HEK293 (cell line): ENCODE data around the gene JPH3.

ENCODE experiments used
- CTCF ChIA-PET: fragments of 350-600 bp; formaldehyde crosslinking; extraction: SDS; loops from one replicate; lab custom pipeline; 2021; ENCODE audit warnings: antibody characterized with exemption; lab: Yijun Ruan, JAX
- POLR2A ChIA-PET: fragments of 300-600 bp; formaldehyde crosslinking; extraction: SDS; loops from one replicate; lab custom pipeline; 2020; ENCODE audit warnings: antibody characterized with exemption, inconsistent platforms; lab: Yijun Ruan, JAX
- H3K27ac ChIP-seq: fragments of 200-500 bp; sonication (Bioruptor generic); 2 replicates; pipeline ENCODE4 v1.5.1; 2014; ENCODE audit warnings: low read depth, low read length, control low read depth, inconsistent platforms; ENCODE audit errors: extremely low read depth
- H3K36me3 ChIP-seq, 2 experiments: fragments of 200-500 bp in 1 of 2; sonication (Bioruptor generic) in 1 of 2; 1 replicate in 1 of 2; 2 replicates in 1 of 2; pipeline ENCODE4 v1.5.1; 2014 to 2017; ENCODE audit warnings: inconsistent platforms in 2 of 2, low read length in 2 of 2; ENCODE audit not compliant: control insufficient read depth in 2 of 2, insufficient read depth in 1 of 2
- H3K4me1 ChIP-seq: fragments of 200-500 bp; sonication (Bioruptor generic); 2 replicates; pipeline ENCODE4 v1.5.1; 2014; ENCODE audit warnings: mild to moderate bottlenecking, low read length, inconsistent platforms; ENCODE audit not compliant: control insufficient read depth, insufficient read depth
- H3K4me3 ChIP-seq: 2 replicates; pipeline ENCODE4 v1.5.1; 2011; ENCODE audit warnings: low read depth, mild to moderate bottlenecking, control low read depth, low read length, moderate library complexity
- H3K9me3 ChIP-seq: fragments of 200-500 bp; sonication (Bioruptor generic); 2 replicates; pipeline ENCODE4 v1.5.1; 2014; ENCODE audit warnings: low read depth, low read length, inconsistent platforms; ENCODE audit not compliant: control insufficient read depth, insufficient read depth
- CTCF ChIP-seq: fragments of 450-650 bp; formaldehyde crosslinking; IDR thresholded peaks from 2 replicates; pipeline ENCODE4 v1.5.1; 2016; ENCODE audit warnings: missing biosample characterization, missing genetic modification characterization
- HOXC10 ChIP-seq: sonication (generic); formaldehyde crosslinking; IDR thresholded peaks from 2 replicates; pipeline ENCODE4 v1.8.1; 2023; ENCODE audit warnings: mild to moderate bottlenecking, missing genetic modification reagents
- IKZF3 ChIP-seq: fragments of 450-650 bp; IDR thresholded peaks from 2 replicates; pipeline ENCODE4 v1.5.0; 2018; ENCODE audit warnings: missing biosample characterization, mild to moderate bottlenecking, missing genetic modification characterization, moderate library complexity
- KLF8 ChIP-seq: fragments of 450-650 bp; formaldehyde crosslinking; IDR thresholded peaks from 2 replicates; pipeline ENCODE4 v1.5.1; 2016; ENCODE audit warnings: missing biosample characterization, missing genetic modification characterization
- OSR2 ChIP-seq: fragments of 450-650 bp; formaldehyde crosslinking; IDR thresholded peaks from 2 replicates; pipeline ENCODE4 v1.5.1; 2016; ENCODE audit warnings: missing biosample characterization, missing genetic modification characterization
- ZBTB20 ChIP-seq: fragments of 450-650 bp; formaldehyde crosslinking; IDR thresholded peaks from 2 replicates; pipeline ENCODE4 v1.5.1; 2016; ENCODE audit warnings: missing biosample characterization, missing genetic modification characterization
- ZBTB7A ChIP-seq: fragments of 450-650 bp; formaldehyde crosslinking; IDR thresholded peaks from 2 replicates; pipeline ENCODE4 v1.5.1; 2016; ENCODE audit warnings: low read depth, missing biosample characterization, missing genetic modification characterization
- ZFHX2 ChIP-seq: fragments of 450-650 bp; formaldehyde crosslinking; conservative IDR thresholded peaks from 2 replicates; pipeline ENCODE4 v1.5.1; 2016; ENCODE audit warnings: missing biosample characterization, missing genetic modification characterization
- ZFP3 ChIP-seq: fragments of 450-650 bp; formaldehyde crosslinking; IDR thresholded peaks from 2 replicates; pipeline ENCODE4 v1.5.1; 2016; ENCODE audit warnings: low read depth, missing biosample characterization, missing genetic modification characterization
- ZFP41 ChIP-seq: fragments of 450-650 bp; formaldehyde crosslinking; IDR thresholded peaks from 2 replicates; pipeline ENCODE4 v1.5.1; 2016; ENCODE audit warnings: missing biosample characterization, missing genetic modification characterization, borderline replicate concordance
- ZIC2 ChIP-seq: fragments of 450-650 bp; formaldehyde crosslinking; IDR thresholded peaks from 2 replicates; pipeline ENCODE4 v1.5.1; 2016; ENCODE audit warnings: missing biosample characterization, missing genetic modification characterization
- ZNF140 ChIP-seq: fragments of 450-650 bp; formaldehyde crosslinking; IDR thresholded peaks from 2 replicates; pipeline ENCODE4 v1.5.1; 2016; ENCODE audit warnings: missing biosample characterization, missing genetic modification characterization
- ZNF23 ChIP-seq: fragments of 450-650 bp; formaldehyde crosslinking; IDR thresholded peaks from 2 replicates; pipeline ENCODE4 v1.5.1; 2016; ENCODE audit warnings: missing biosample characterization, missing genetic modification characterization, borderline replicate concordance
- ZNF24 ChIP-seq: fragments of 450-650 bp; formaldehyde crosslinking; IDR thresholded peaks from 2 replicates; pipeline ENCODE4 v1.5.1; 2016; ENCODE audit warnings: missing biosample characterization, missing genetic modification characterization
- ZNF292 ChIP-seq: fragments of 450-650 bp; formaldehyde crosslinking; IDR thresholded peaks from 2 replicates; pipeline ENCODE4 v1.5.1; 2016; ENCODE audit warnings: low read depth, missing biosample characterization, missing genetic modification characterization, borderline replicate concordance
- ZNF335 ChIP-seq: fragments of 450-650 bp; formaldehyde crosslinking; conservative IDR thresholded peaks from 2 replicates; pipeline ENCODE4 v1.5.1; 2016; ENCODE audit warnings: missing biosample characterization, missing genetic modification characterization
- ZNF423 ChIP-seq: fragments of 450-650 bp; formaldehyde crosslinking; IDR thresholded peaks from 2 replicates; pipeline ENCODE4 v1.5.1; 2016; ENCODE audit warnings: missing biosample characterization, missing genetic modification characterization
- ZNF510 ChIP-seq: fragments of 450-650 bp; formaldehyde crosslinking; IDR thresholded peaks from 2 replicates; pipeline ENCODE4 v1.5.1; 2018; ENCODE audit warnings: mild to moderate bottlenecking, missing genetic modification characterization, missing biosample characterization; ENCODE audit not compliant: insufficient replicate concordance
- ZNF521 ChIP-seq: fragments of 450-650 bp; formaldehyde crosslinking; IDR thresholded peaks from 2 replicates; pipeline ENCODE4 v1.5.1; 2017; ENCODE audit warnings: missing biosample characterization, mild to moderate bottlenecking, missing genetic modification characterization
- ZNF560 ChIP-seq: fragments of 450-650 bp; formaldehyde crosslinking; IDR thresholded peaks from 2 replicates; pipeline ENCODE4 v1.5.1; 2017; ENCODE audit warnings: missing biosample characterization, missing genetic modification characterization, borderline replicate concordance
- ZNF580 ChIP-seq: fragments of 450-650 bp; formaldehyde crosslinking; IDR thresholded peaks from 2 replicates; pipeline ENCODE4 v1.5.1; 2016; ENCODE audit warnings: missing biosample characterization, missing genetic modification characterization
- ZNF621 ChIP-seq: fragments of 450-650 bp; formaldehyde crosslinking; IDR thresholded peaks from 2 replicates; pipeline ENCODE4 v1.5.1; 2017; ENCODE audit warnings: missing biosample characterization, missing genetic modification characterization
- ZNF843 ChIP-seq: fragments of 450-650 bp; formaldehyde crosslinking; IDR thresholded peaks from 2 replicates; pipeline ENCODE4 v1.5.1; 2016; ENCODE audit warnings: missing biosample characterization, missing genetic modification characterization
- TF ChIP-seq, protein P1 (sequence below): fragments of 450-650 bp; formaldehyde crosslinking; IDR thresholded peaks from 2 replicates; pipeline ENCODE4 v1.5.1; 2016; ENCODE audit warnings: missing biosample characterization, missing genetic modification characterization, low read depth

Gene JPH3

DNA sequence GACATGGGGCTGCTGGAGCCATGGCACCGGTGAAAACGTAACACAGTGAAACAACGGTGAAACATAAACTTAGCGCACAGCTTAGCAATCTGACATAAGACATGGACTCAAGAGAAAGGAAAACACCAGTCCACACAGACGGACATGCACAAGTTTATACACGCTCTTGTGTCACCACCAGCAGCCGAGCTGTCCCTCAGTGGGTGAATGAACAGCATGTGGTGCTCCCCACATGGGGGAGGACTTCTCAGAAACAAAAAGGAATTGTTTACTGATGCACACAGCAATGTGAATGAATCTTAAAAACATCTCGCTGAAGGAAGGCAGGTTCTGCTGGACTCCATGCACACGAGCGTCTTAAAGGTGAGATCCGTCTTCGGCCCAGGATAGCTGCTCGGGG lies 129.3 kb downstream of the JPH3 start:
- Histone ChIP-seq H3K4me3 (no peak overlapping the region), H3K9me3 (no peaks in the 10 kb centered on the region), H3K36me3 (peaks cover 6 to 55% of the 10 kb centered on the region in 2 experiments; a peak in 2 of 3 replicates), H3K4me1 (no peaks in the 10 kb centered on the region), H3K27ac (no peak overlapping the region)
- ChIA-PET CTCF (interaction anchor here (0.7 kb wide), 1 partner anchor 177 kb away, joined by 3 read pairs; no protein-coding TSS in a partner anchor), POLR2A (no interaction called here)
- TF ChIP-seq ZNF140 (tag by site-specific recombination) (no peak), ZNF23 (tag by site-specific recombination) (no peak), ZNF335 (tag by site-specific recombination) (no peak), HOXC10 (CRISPR knock-in tag) (no peak), ZFP41 (tag by site-specific recombination) (no peak), ZNF580 (tag by site-specific recombination) (no peak), IKZF3 (no peak)
- TF ChIP-seq, protein P1, sequence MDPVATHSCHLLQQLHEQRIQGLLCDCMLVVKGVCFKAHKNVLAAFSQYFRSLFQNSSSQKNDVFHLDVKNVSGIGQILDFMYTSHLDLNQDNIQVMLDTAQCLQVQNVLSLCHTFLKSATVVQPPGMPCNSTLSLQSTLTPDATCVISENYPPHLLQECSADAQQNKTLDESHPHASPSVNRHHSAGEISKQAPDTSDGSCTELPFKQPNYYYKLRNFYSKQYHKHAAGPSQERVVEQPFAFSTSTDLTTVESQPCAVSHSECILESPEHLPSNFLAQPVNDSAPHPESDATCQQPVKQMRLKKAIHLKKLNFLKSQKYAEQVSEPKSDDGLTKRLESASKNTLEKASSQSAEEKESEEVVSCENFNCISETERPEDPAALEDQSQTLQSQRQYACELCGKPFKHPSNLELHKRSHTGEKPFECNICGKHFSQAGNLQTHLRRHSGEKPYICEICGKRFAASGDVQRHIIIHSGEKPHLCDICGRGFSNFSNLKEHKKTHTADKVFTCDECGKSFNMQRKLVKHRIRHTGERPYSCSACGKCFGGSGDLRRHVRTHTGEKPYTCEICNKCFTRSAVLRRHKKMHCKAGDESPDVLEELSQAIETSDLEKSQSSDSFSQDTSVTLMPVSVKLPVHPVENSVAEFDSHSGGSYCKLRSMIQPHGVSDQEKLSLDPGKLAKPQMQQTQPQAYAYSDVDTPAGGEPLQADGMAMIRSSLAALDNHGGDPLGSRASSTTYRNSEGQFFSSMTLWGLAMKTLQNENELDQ (tag by site-specific recombination): no peak

DNA sequence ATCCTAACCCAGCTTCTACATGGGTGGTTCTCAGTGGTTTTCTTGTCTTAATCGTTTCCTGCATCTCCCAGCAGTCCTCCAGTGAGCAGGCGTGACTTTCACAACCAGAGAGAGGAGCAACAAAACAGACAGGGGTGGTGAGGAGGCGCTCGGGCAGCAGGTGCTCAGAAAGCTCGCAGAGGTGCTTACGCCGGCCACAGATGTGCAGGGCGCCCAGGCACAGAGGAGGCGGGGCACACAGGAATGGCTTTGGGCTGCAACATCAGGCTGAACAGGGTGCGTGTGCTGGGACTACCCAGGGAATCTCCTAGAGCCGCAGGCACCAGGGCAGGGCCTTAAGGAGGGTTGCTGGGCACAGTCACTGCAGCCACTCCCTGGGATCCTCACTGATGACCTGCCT lies 130.9 kb downstream of the JPH3 start:
- Histone ChIP-seq H3K4me3 (no peak overlapping the region), H3K9me3 (no peaks in the 10 kb centered on the region), H3K27ac (no peak overlapping the region), H3K36me3 (peaks cover 6 to 46% of the 10 kb centered on the region in 2 experiments; a peak in 2 of 3 replicates), H3K4me1 (no peaks in the 10 kb centered on the region)
- ChIA-PET CTCF (interaction anchor here (1.9 kb wide), 1 partner anchor 36 kb away, joined by 5 read pairs; no protein-coding TSS in a partner anchor), POLR2A (interaction anchor here (1.2 kb wide), 1 partner anchor 23 kb away, joined by 3 read pairs; no protein-coding TSS in a partner anchor)
- TF ChIP-seq ZNF423 (tag by site-specific recombination) (no peak), ZIC2 (tag by site-specific recombination) (no peak), ZFHX2 (tag by site-specific recombination) (no peak), ZNF335 (tag by site-specific recombination) (no peak), ZNF521 (tag by site-specific recombination) (no peak), ZNF621 (tag by site-specific recombination) (no peak), ZNF843 (tag by site-specific recombination) (no peak), OSR2 (tag by site-specific recombination) (no peak), ZBTB7A (tag by site-specific recombination) (no peak), ZNF510 (tag by site-specific recombination) (no peak), KLF8 (tag by site-specific recombination) (no peak), ZBTB20 (tag by site-specific recombination) (no peak), ZNF292 (no peak), ZNF24 (tag by site-specific recombination) (no peak), CTCF (tag by site-specific recombination) (no peak), ZFP3 (tag by site-specific recombination) (no peak), ZNF560 (no peak)
- TF ChIP-seq, all 188 proteins: peak for 0
